Thymus (tissue), 11 donors: ENCODE data around the gene ARFGAP3. TPM values are rescaled to one million over a fixed set of nuclear protein-coding genes. Genes with fewer than 3 reads are reported as not detected.

Source experiments
- DNase-seq, 9 donors: peaks; one replicate each; pipeline ENCODE4 v3.0.0-alpha.2; 2013; ENCODE audit warnings: low spot score in 9 of 9, low read depth in 6 of 9, missing footprints in 1 of 9
- H3K27ac ChIP-seq, 2 donors: one replicate each; pipeline ENCODE4 v1.5.1; 2013; ENCODE audit warnings: control low read depth in 1 of 2, low read depth in 1 of 2, low read length in 1 of 2, mild to moderate bottlenecking in 1 of 2, moderate library complexity in 1 of 2
- H3K27me3 ChIP-seq, 2 donors: one replicate each; pipeline ENCODE4 v1.5.1; 2013; ENCODE audit warnings: low read length in 1 of 2; ENCODE audit not compliant: control insufficient read depth in 2 of 2, insufficient read depth in 1 of 2
- H3K36me3 ChIP-seq, 2 donors: one replicate each; pipeline ENCODE4 v1.5.1; 2013; ENCODE audit warnings: low read length in 1 of 2, mild to moderate bottlenecking in 1 of 2, moderate library complexity in 1 of 2; ENCODE audit not compliant: control insufficient read depth in 2 of 2, insufficient read depth in 2 of 2
- H3K4me1 ChIP-seq, 2 donors: one replicate each; pipeline ENCODE4 v1.5.1; 2013; ENCODE audit warnings: low read length in 2 of 2; ENCODE audit not compliant: control insufficient read depth in 2 of 2, insufficient read depth in 2 of 2
- H3K4me3 ChIP-seq, 2 donors: one replicate each; pipeline ENCODE4 v1.5.1; 2013; ENCODE audit warnings: low read length in 2 of 2, control low read depth in 1 of 2, mild to moderate bottlenecking in 1 of 2
- H3K9me3 ChIP-seq, 2 donors: one replicate each; pipeline ENCODE4 v1.5.1; 2013; ENCODE audit warnings: low read length in 1 of 2, mild to moderate bottlenecking in 1 of 2; ENCODE audit not compliant: control insufficient read depth in 2 of 2, insufficient read depth in 1 of 2
- WGBS: extraction: QIAGEN DNeasy Blood & Tissue Kit; methylation state at CpG from one replicate; pipeline ENCODE4 v1.1.7; 2013; 5-methylcytosine and 5-hydroxymethylcytosine counted together
- polyA plus RNA-seq: library from polyadenylated mRNA; stranded (reverse); fragments of 200-250 nt; gene quantifications from one replicate; pipeline ENCODE4 v1.2.3, GENCODE V29; 2013
- total RNA-seq: library from RNA; stranded (reverse); fragments of 120-200 nt; gene quantifications from one replicate; pipeline ENCODE4 v1.2.4, GENCODE V29; 2013
- donor health status: healthy.

ARFGAP3 gene
- total and polyA plus RNA-seq, 2 donors: 29.9 to 40.0 TPM

DNA sequence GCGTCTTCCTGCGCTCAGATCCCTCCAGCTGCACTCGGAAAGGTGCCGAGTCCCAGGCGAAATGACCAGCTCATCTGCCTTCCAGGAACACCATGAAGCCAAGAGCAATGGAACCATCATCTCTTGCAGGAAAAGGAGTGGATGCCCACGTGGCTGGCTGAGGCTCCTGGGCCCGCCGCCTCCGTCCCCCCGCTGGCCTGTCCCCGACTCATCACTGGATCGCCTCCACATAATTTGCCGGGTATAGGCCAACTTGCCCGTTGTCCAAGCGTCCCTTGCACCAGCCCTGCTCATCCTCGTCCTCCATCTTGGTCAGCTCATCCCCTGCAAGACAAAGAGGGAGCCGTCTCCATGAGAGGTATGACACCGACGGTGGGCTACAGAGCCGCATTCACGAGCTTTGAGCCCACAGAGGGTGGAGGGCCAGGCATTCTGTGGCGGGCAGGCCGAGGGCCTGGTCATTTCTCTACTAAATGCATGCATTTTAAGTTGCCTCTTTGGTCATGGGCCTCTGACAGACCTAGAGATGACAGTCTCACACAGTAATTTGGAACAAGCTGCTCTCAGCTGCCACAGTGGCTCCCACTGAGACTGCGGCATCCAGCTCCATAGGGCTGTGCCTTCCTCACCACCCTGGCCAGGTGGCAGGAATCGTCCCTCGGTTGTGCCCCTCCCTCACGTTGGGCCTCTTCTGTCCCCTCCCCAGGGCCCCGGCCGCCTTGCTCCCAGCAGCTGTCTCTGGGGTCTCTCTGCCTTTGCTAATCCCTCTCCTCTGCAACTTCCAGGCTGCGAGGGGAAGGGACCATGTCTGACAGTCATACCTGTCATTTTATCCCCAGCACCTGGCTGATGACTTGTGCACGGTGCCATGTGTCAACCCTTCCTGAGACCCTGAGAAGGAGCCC lies 14.3 kb upstream of the ARFGAP3 start:
- no peak overlapping the region for H3K4me3 ChIP-seq
- no peaks in the 10 kb centered on the region for H3K9me3 ChIP-seq
- no peak for DNase-seq
- WGBS: 93% methylated on average over 31 of the region's 31 CpGs
- H3K4me1 ChIP-seq: no peaks in the 10 kb centered on the region
- H3K27ac ChIP-seq: no peak overlapping the region
- peaks cover 31 to 46% of the 10 kb centered on the region in 2 donors for H3K36me3 ChIP-seq
- no peaks in the 10 kb centered on the region for H3K27me3 ChIP-seq

GRCh38 chr22:42869888-42870480 lies 12.9 kb upstream of the ARFGAP3 start:
- Histone ChIP-seq H3K36me3 (peaks cover 25 to 35% of the 10 kb centered on the region in 2 donors), H3K27me3 (no peaks in the 10 kb centered on the region), H3K9me3 (no peaks in the 10 kb centered on the region), H3K4me3 (no peak overlapping the region), H3K27ac (no peak overlapping the region), H3K4me1 (no peaks in the 10 kb centered on the region)
- WGBS: 94% methylated on average over 33 of the region's 33 CpGs
- DNase-seq: no peak

DNA sequence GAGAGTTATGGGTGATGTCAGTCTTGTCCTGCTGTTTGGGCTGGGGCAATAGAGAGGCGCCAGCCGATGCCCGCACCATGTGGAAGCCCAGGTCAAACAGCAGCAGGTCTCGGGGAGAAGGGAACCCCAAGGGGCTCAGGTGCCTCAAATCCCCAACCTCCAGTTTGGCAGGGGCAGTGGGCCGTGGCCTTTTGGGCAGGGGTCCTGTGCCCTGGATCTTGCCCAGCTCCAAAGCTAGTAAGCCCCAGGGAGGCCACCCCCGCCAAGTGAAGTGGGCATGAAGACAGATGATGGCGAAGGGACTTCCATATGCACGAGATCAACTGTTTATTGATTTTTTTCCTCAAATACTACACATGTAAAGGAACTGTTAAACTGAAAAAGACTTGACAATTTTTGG lies 12.4 kb upstream of the ARFGAP3 start:
- Histone ChIP-seq H3K27me3 (no peaks in the 10 kb centered on the region), H3K9me3 (no peaks in the 10 kb centered on the region), H3K27ac (no peak overlapping the region), H3K4me1 (no peaks in the 10 kb centered on the region), H3K4me3 (no peak overlapping the region), H3K36me3 (peaks cover 23 to 34% of the 10 kb centered on the region in 2 donors)
- 98% methylated on average over 8 of the region's 8 CpGs for WGBS
- no peak for DNase-seq

GRCh38 chr22:42868751-42869251 lies 11.7 kb upstream of the ARFGAP3 start:
- DNase-seq: no peak
- no peaks in the 10 kb centered on the region for H3K4me1 ChIP-seq
- peaks cover 18 to 27% of the 10 kb centered on the region in 2 donors for H3K36me3 ChIP-seq
- WGBS: 94% methylated on average over 16 of the region's 16 CpGs
- no peak overlapping the region for H3K4me3 ChIP-seq
- no peaks in the 10 kb centered on the region for H3K27me3 ChIP-seq
- H3K9me3 ChIP-seq: no peaks in the 10 kb centered on the region
- no peak overlapping the region for H3K27ac ChIP-seq

DNA sequence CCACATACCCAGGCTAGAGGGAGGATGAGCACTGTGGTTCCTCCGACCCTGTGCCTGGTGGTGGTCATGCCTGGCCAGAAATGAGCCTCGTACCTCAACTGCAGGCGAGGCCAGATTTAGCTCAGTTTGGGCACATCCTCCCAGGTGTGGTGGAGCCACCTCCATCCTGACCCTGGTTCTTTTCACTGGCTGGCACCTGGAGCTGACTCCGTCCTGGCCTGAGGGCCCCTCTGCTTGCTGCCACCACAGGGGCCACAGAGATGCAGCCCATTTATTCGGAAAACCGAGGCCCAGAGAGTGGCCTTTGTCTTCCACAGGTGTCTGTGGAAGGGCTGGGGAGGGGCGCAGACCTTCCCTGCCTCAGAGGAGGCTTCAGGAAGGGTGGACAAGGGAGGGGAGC lies 9.0 kb upstream of the ARFGAP3 start:
- no peaks in the 10 kb centered on the region for H3K27me3 ChIP-seq
- peaks cover under 1 to 7% of the 10 kb centered on the region in 2 donors for H3K36me3 ChIP-seq
- no peak overlapping the region for H3K4me3 ChIP-seq
- no peak overlapping the region for H3K27ac ChIP-seq
- no peaks in the 10 kb centered on the region for H3K9me3 ChIP-seq
- DNase-seq: no peak
- 98% methylated on average over 7 of the region's 7 CpGs for WGBS
- no peaks in the 10 kb centered on the region for H3K4me1 ChIP-seq

- Histone ChIP-seq H3K36me3 (peaks cover 0 to 3% of the 10 kb centered on the region in 2 donors), H3K9me3 (no peaks in the 10 kb centered on the region), H3K4me3 (no peak overlapping the region), H3K27me3 (no peaks in the 10 kb centered on the region), H3K4me1 (peaks cover 0 to 3% of the 10 kb centered on the region in 2 donors), H3K27ac (no peak overlapping the region)
- DNase-seq: no peak
- 98% methylated on average over 8 of the region's 8 CpGs for WGBS
Observed at GRCh38 chr22:42865536-42865935, 8.5 kb upstream of the ARFGAP3 start.

DNA sequence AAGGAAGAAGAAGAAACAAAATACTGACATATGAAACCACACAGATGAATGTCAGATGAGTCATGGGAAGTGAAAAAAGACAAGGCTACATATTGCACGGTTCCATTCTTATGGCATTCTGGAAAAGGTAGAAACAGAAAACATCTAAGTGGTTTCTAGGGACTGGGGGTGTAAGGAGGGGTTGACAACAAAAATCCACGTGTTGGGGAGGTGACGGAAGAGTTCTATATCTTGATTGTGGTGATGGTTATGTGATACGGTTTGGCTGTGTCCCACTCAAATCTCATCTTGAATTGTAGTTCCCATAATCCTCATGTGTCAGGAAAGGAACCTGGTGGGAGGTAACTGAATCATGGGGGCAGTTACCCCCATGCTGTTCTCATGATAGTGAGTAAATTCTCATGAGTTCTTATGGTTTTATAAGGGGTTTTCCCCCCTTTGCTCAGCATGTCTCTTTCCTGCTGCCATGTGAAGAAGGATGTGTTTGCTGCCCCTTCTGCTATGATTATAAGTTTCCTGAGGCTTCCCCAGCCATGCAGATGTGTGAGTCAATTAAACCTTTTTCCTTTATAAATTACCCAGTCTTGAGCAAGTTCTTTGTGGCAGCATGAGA lies 6.4 kb upstream of the ARFGAP3 start:
- H3K4me3 ChIP-seq: no peak overlapping the region
- 6% methylated on average over 4 of the region's 4 CpGs for WGBS
- no peak overlapping the region for H3K27ac ChIP-seq
- peaks cover 0 to 4% of the 10 kb centered on the region in 2 donors for H3K4me1 ChIP-seq
- H3K9me3 ChIP-seq: no peaks in the 10 kb centered on the region
- DNase-seq: peak in 2 of 9 donors; percentile 11 to 19
- no peaks in the 10 kb centered on the region for H3K27me3 ChIP-seq
- H3K36me3 ChIP-seq: no peaks in the 10 kb centered on the region

GRCh38 chr22:42862045-42862734 lies 5.1 kb upstream of the ARFGAP3 start:
- Histone ChIP-seq H3K27me3 (no peaks in the 10 kb centered on the region), H3K9me3 (peaks cover 0 to 4% of the 10 kb centered on the region in 2 donors), H3K36me3 (no peaks in the 10 kb centered on the region), H3K27ac (no peak overlapping the region), H3K4me3 (no peak overlapping the region), H3K4me1 (peaks cover 4% of the 10 kb centered on the region in 2 donors)
- 97% methylated on average over 7 of the region's 7 CpGs for WGBS
- DNase-seq: no peak
